Fibroblast of gingiva (primary cell): ENCODE measurements around the gene C1R.
"Not testable (repeated sequence)": the region's sequence is repeated elsewhere in the genome, so short reads cannot be mapped to it uniquely, and the experiment has no call there.

Experiments
- DNase-seq: peaks from one replicate; pipeline ENCODE4 v3.0.0-alpha.2; 2011; ENCODE audit warnings: low read depth

Gene C1R

GRCh38 chr12:7068240-7068993, 23.8 kb downstream of the C1R start:
- DNase-seq: no peak

GRCh38 chr12:7067096-7067495, 25.1 kb downstream of the C1R start:
- DNase-seq: no peak

GRCh38 chr12:7066596-7066995, 25.6 kb downstream of the C1R start:
- DNase-seq: no peak

GRCh38 chr12:7065073-7065623, 27.1 kb downstream of the C1R start:
- DNase-seq: no peak

- no peak for DNase-seq
Measured at GRCh38 chr12:7064516-7064915, 27.7 kb downstream of the C1R start.

GRCh38 chr12:7061596-7061995, 30.6 kb downstream of the C1R start:
- no peak for DNase-seq

GRCh38 chr12:7061138-7061537, 31.1 kb downstream of the C1R start:
- no peak for DNase-seq

GRCh38 chr12:7060353-7060954, 31.8 kb downstream of the C1R start, which contains the start of gene C1S:
C1S (plus strand) TSS chr12:7060718; CDS start chr12:7061913, 1,195 bp downstream.
- peak; percentile 99 for DNase-seq

- no peak for DNase-seq
Measured at GRCh38 chr12:7059780-7060179, 32.5 kb downstream of the C1R start.

GRCh38 chr12:7058850-7059395, 33.3 kb downstream of the C1R start:
- no peak for DNase-seq

GRCh38 chr12:7058163-7058845, 33.9 kb downstream of the C1R start:
- no peak for DNase-seq

GRCh38 chr12:7055736-7056135, 36.5 kb downstream of the C1R start:
- not testable (repeated sequence) for DNase-seq

- no peak for DNase-seq
Measured at GRCh38 chr12:7054925-7055324, 37.3 kb downstream of the C1R start.

GRCh38 chr12:7049973-7050372, 42.3 kb downstream of the C1R start:
- DNase-seq: not testable (repeated sequence)

GRCh38 chr12:7049445-7049951, 42.7 kb downstream of the C1R start:
- not testable (repeated sequence) for DNase-seq

- no peak for DNase-seq
Measured at GRCh38 chr12:7047306-7047705, 44.9 kb downstream of the C1R start.

GRCh38 chr12:7046383-7047105, 45.7 kb downstream of the C1R start:
- DNase-seq: no peak

GRCh38 chr12:7045913-7046312, 46.3 kb downstream of the C1R start:
- DNase-seq: no peak

GRCh38 chr12:7042842-7043241, 49.4 kb downstream of the C1R start:
- DNase-seq: peak; percentile 31

GRCh38 chr12:7039403-7039802, 52.8 kb downstream of the C1R start:
- DNase-seq: no peak

- no peak for DNase-seq
Measured at GRCh38 chr12:7038591-7038990, 53.7 kb downstream of the C1R start.

- DNase-seq: not testable (repeated sequence)
Measured at GRCh38 chr12:7037411-7037810, 54.8 kb downstream of the C1R start.
